ENCODE measurements around the gene AMMECR1L.
"Not testable (repeated sequence)": the region's sequence is repeated elsewhere in the genome, so short reads cannot be mapped to it uniquely, and the experiment has no call there.

Gene AMMECR1L

GRCh38 chr2:127841466-127842178 is 44.1 kb downstream of the AMMECR1L start:
- no peak overlapping the region for H3K4me3 ChIP-seq (ENCODE audit: low read depth, low read length)
- H3K4me1 ChIP-seq (ENCODE audit: control insufficient read depth, insufficient read depth, low read length): no peaks in the 10 kb centered on the region
- no peak overlapping the region for H3K9ac ChIP-seq (ENCODE audit: low read depth, low read length)
- no peak overlapping the region for H3K27ac ChIP-seq (ENCODE audit: low read depth, low read length)
- H3K27me3 ChIP-seq (ENCODE audit: control insufficient read depth, insufficient read depth, low read length): no peaks in the 10 kb centered on the region
- H3K36me3 ChIP-seq (ENCODE audit: control insufficient read depth, insufficient read depth, low read length): peaks cover 16% of the 10 kb centered on the region
- H3K9me3 ChIP-seq (ENCODE audit: control insufficient read depth, insufficient read depth, low read length): no peaks in the 10 kb centered on the region

- Histone ChIP-seq H3K4me3 (ENCODE audit: low read depth, low read length) (no peak overlapping the region), H3K4me1 (ENCODE audit: control insufficient read depth, insufficient read depth, low read length) (no peaks in the 10 kb centered on the region), H3K27ac (ENCODE audit: low read depth, low read length) (no peak overlapping the region), H3K9me3 (ENCODE audit: control insufficient read depth, insufficient read depth, low read length) (no peaks in the 10 kb centered on the region), H3K36me3 (ENCODE audit: control insufficient read depth, insufficient read depth, low read length) (peaks cover 8% of the 10 kb centered on the region), H3K27me3 (ENCODE audit: control insufficient read depth, insufficient read depth, low read length) (no peaks in the 10 kb centered on the region), H3K9ac (ENCODE audit: low read depth, low read length) (no peak overlapping the region)
Observed at GRCh38 chr2:127840893-127841292, 44.9 kb downstream of the AMMECR1L start.

- Histone ChIP-seq H3K9ac (ENCODE audit: low read depth, low read length) (no peak overlapping the region), H3K36me3 (ENCODE audit: control insufficient read depth, insufficient read depth, low read length) (no peaks in the 10 kb centered on the region), H3K4me1 (ENCODE audit: control insufficient read depth, insufficient read depth, low read length) (peaks cover 6% of the 10 kb centered on the region), H3K27ac (ENCODE audit: low read depth, low read length) (no peak overlapping the region), H3K4me3 (ENCODE audit: low read depth, low read length) (no peak overlapping the region), H3K27me3 (ENCODE audit: control insufficient read depth, insufficient read depth, low read length) (no peaks in the 10 kb centered on the region), H3K9me3 (ENCODE audit: control insufficient read depth, insufficient read depth, low read length) (no peaks in the 10 kb centered on the region)
Observed at GRCh38 chr2:127834951-127835350, 50.8 kb downstream of the AMMECR1L start.

- H3K27ac ChIP-seq (ENCODE audit: low read depth, low read length): peak overlapping the region; percentile 76
- no peaks in the 10 kb centered on the region for H3K36me3 ChIP-seq (ENCODE audit: control insufficient read depth, insufficient read depth, low read length)
- peaks cover 13% of the 10 kb centered on the region for H3K4me1 ChIP-seq (ENCODE audit: control insufficient read depth, insufficient read depth, low read length)
- H3K4me3 ChIP-seq (ENCODE audit: low read depth, low read length): peak overlapping the region; percentile 26; the same call in 1 of the 2 replicates
- no peaks in the 10 kb centered on the region for H3K27me3 ChIP-seq (ENCODE audit: control insufficient read depth, insufficient read depth, low read length)
- H3K9ac ChIP-seq (ENCODE audit: low read depth, low read length): peak overlapping the region; percentile 74
- H3K9me3 ChIP-seq (ENCODE audit: control insufficient read depth, insufficient read depth, low read length): peaks cover 29% of the 10 kb centered on the region
Observed at GRCh38 chr2:127829845-127830246, 55.9 kb downstream of the AMMECR1L start.

GRCh38 chr2:127826708-127827107 is 59.0 kb downstream of the AMMECR1L start:
- H3K27ac ChIP-seq (ENCODE audit: low read depth, low read length); H3K27me3 ChIP-seq (ENCODE audit: control insufficient read depth, insufficient read depth, low read length); H3K36me3 ChIP-seq (ENCODE audit: control insufficient read depth, insufficient read depth, low read length); H3K9ac ChIP-seq (ENCODE audit: low read depth, low read length); H3K4me3 ChIP-seq (ENCODE audit: low read depth, low read length): not testable (repeated sequence)
- H3K4me1 ChIP-seq (ENCODE audit: control insufficient read depth, insufficient read depth, low read length): peaks cover 13% of the 10 kb centered on the region
- H3K9me3 ChIP-seq (ENCODE audit: control insufficient read depth, insufficient read depth, low read length): peaks cover 35% of the 10 kb centered on the region

- Histone ChIP-seq H3K27me3 (ENCODE audit: control insufficient read depth, insufficient read depth, low read length) (no peaks in the 10 kb centered on the region; the same call in 1 of the 2 replicates), H3K36me3 (ENCODE audit: control insufficient read depth, insufficient read depth, low read length) (no peaks in the 10 kb centered on the region), H3K4me3 (ENCODE audit: low read depth, low read length) (no peak overlapping the region), H3K4me1 (ENCODE audit: control insufficient read depth, insufficient read depth, low read length) (peaks cover 13% of the 10 kb centered on the region), H3K9ac (ENCODE audit: low read depth, low read length) (no peak overlapping the region), H3K9me3 (ENCODE audit: control insufficient read depth, insufficient read depth, low read length) (peaks cover 42% of the 10 kb centered on the region), H3K27ac (ENCODE audit: low read depth, low read length) (no peak overlapping the region)
Observed at GRCh38 chr2:127826047-127826446, 59.7 kb downstream of the AMMECR1L start.

GRCh38 chr2:127820080-127820668 is 65.6 kb downstream of the AMMECR1L start:
- H3K27ac ChIP-seq (ENCODE audit: low read depth, low read length): no peak overlapping the region
- no peak overlapping the region for H3K9ac ChIP-seq (ENCODE audit: low read depth, low read length)
- H3K4me3 ChIP-seq (ENCODE audit: low read depth, low read length): no peak overlapping the region
- no peaks in the 10 kb centered on the region for H3K4me1 ChIP-seq (ENCODE audit: control insufficient read depth, insufficient read depth, low read length)
- no peaks in the 10 kb centered on the region; the same call in 1 of the 2 replicates for H3K27me3 ChIP-seq (ENCODE audit: control insufficient read depth, insufficient read depth, low read length)
- H3K9me3 ChIP-seq (ENCODE audit: control insufficient read depth, insufficient read depth, low read length): peaks cover 45% of the 10 kb centered on the region
- no peaks in the 10 kb centered on the region for H3K36me3 ChIP-seq (ENCODE audit: control insufficient read depth, insufficient read depth, low read length)

GRCh38 chr2:127818794-127819425 is 66.8 kb downstream of the AMMECR1L start:
- H3K9ac ChIP-seq (ENCODE audit: low read depth, low read length): no peak overlapping the region
- H3K9me3 ChIP-seq (ENCODE audit: control insufficient read depth, insufficient read depth, low read length): peaks cover 42% of the 10 kb centered on the region
- no peak overlapping the region for H3K27ac ChIP-seq (ENCODE audit: low read depth, low read length)
- no peaks in the 10 kb centered on the region for H3K36me3 ChIP-seq (ENCODE audit: control insufficient read depth, insufficient read depth, low read length)
- H3K27me3 ChIP-seq (ENCODE audit: control insufficient read depth, insufficient read depth, low read length): no peaks in the 10 kb centered on the region; the same call in 1 of the 2 replicates
- H3K4me1 ChIP-seq (ENCODE audit: control insufficient read depth, insufficient read depth, low read length): no peaks in the 10 kb centered on the region
- H3K4me3 ChIP-seq (ENCODE audit: low read depth, low read length): no peak overlapping the region

DNA sequence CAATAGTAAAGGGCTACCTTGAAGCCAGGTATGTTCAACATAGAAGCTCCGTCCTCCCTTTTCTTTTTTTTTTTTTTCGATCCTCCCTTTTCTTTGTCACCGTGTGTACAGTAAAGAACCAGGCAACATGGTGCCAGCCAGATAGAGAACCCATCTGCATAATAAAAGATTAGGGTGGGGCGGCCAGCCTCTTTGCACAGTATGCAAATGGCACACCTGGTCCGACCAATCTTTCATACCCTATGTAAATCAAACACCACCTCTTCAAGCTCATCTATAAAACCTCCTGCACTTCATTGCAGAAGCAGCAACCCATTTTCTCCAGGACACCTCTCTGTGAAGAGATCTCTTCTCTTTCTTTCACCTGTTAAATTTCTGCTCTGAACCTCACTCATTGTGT is 67.5 kb downstream of the AMMECR1L start:
- no peaks in the 10 kb centered on the region; the same call in 1 of the 2 replicates for H3K27me3 ChIP-seq (ENCODE audit: control insufficient read depth, insufficient read depth, low read length)
- peaks cover 42% of the 10 kb centered on the region for H3K9me3 ChIP-seq (ENCODE audit: control insufficient read depth, insufficient read depth, low read length)
- H3K4me3 ChIP-seq (ENCODE audit: low read depth, low read length): no peak overlapping the region
- no peaks in the 10 kb centered on the region for H3K36me3 ChIP-seq (ENCODE audit: control insufficient read depth, insufficient read depth, low read length)
- H3K9ac ChIP-seq (ENCODE audit: low read depth, low read length): no peak overlapping the region
- H3K27ac ChIP-seq (ENCODE audit: low read depth, low read length): no peak overlapping the region
- no peaks in the 10 kb centered on the region for H3K4me1 ChIP-seq (ENCODE audit: control insufficient read depth, insufficient read depth, low read length)

DNA sequence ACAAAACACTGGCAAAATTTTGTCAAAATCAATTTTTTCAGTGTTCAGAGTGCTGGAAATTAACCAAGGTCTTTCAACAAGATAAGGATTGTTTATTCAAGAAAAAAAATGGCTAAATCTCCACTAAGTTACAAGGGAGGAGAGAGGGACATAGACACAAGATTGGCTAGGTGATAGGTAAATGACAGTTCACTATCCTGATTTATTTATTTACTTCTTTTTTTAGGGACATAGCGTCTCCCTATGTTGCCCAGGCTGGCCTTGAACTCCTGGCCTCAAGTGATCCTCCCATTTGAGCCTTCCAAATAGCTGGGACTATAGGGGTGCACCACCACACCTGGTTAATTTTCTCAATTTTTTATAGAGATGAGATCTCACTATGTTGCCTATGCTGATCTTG is 71.1 kb downstream of the AMMECR1L start:
- H3K9ac ChIP-seq (ENCODE audit: low read depth, low read length): no peak overlapping the region
- no peak overlapping the region for H3K27ac ChIP-seq (ENCODE audit: low read depth, low read length)
- H3K4me3 ChIP-seq (ENCODE audit: low read depth, low read length): no peak overlapping the region
- H3K27me3 ChIP-seq (ENCODE audit: control insufficient read depth, insufficient read depth, low read length): no peaks in the 10 kb centered on the region
- peaks cover 16% of the 10 kb centered on the region for H3K9me3 ChIP-seq (ENCODE audit: control insufficient read depth, insufficient read depth, low read length)
- peaks cover 6% of the 10 kb centered on the region; the same call in 1 of the 2 replicates for H3K4me1 ChIP-seq (ENCODE audit: control insufficient read depth, insufficient read depth, low read length)
- no peaks in the 10 kb centered on the region for H3K36me3 ChIP-seq (ENCODE audit: control insufficient read depth, insufficient read depth, low read length)

- not testable (repeated sequence) for H3K9me3 ChIP-seq (ENCODE audit: control insufficient read depth, insufficient read depth, low read length); H3K36me3 ChIP-seq (ENCODE audit: control insufficient read depth, insufficient read depth, low read length); H3K4me3 ChIP-seq (ENCODE audit: low read depth, low read length); H3K9ac ChIP-seq (ENCODE audit: low read depth, low read length); H3K27ac ChIP-seq (ENCODE audit: low read depth, low read length); H3K27me3 ChIP-seq (ENCODE audit: control insufficient read depth, insufficient read depth, low read length)
- H3K4me1 ChIP-seq (ENCODE audit: control insufficient read depth, insufficient read depth, low read length): peaks cover 16% of the 10 kb centered on the region
Observed at GRCh38 chr2:127812441-127812840, 73.3 kb downstream of the AMMECR1L start.
